ENCODE results near the gene SAV1. TPM values are rescaled to one million over a fixed set of nuclear protein-coding genes. Genes with fewer than 3 reads are reported as not detected.
A peak's percentile ranks its signal among the peaks of the same experiment; 100 is the strongest.

The SAV1 gene
- total RNA-seq, 1 experiment from 2014 or later = 66.2 TPM

- no TSS peak for BruUV-seq (replicated peaks)
- Histone ChIP-seq H3K9me2 (replicated peaks; ENCODE audit: low read length) (no peaks in the 10 kb centered on the region), H3K9ac (ENCODE audit: low read length) (no peak overlapping the region; the same call in 1 of the 2 replicates), H3F3A (ENCODE audit: low read length, unreplicated experiment) (no peaks in the 10 kb centered on the region), H2AFZ (ENCODE audit: low read length) (no peak overlapping the region), H3K9me3 (ENCODE audit: low read length) (no peaks in the 10 kb centered on the region), H3K4me2 (ENCODE audit: low read length) (peak overlapping the region; percentile 36), H3K36me3 (ENCODE audit: low read depth, low read length) (peaks cover 5% of the 10 kb centered on the region; the same call in 1 of the 2 replicates), H3K27me3 (ENCODE audit: low read length) (no peaks in the 10 kb centered on the region), H4K20me1 (ENCODE audit: low read length) (peaks cover 6% of the 10 kb centered on the region; the same call in 1 of the 2 replicates), H3K27ac (ENCODE audit: low read length) (peak overlapping the region; percentile 51), H3K4me1 (ENCODE audit: insufficient read depth, low read length) (peaks cover 36% of the 10 kb centered on the region), H3K79me2 (ENCODE audit: low read length) (peaks cover 58% of the 10 kb centered on the region), H3K4me3 (ENCODE audit: low read length) (no peak overlapping the region)
- POLR2A ChIA-PET (ENCODE audit: unreplicated experiment) = interaction anchor here (0.5 kb wide), 1 partner anchor 82 kb away, joined by 3 read pairs; no protein-coding TSS in a partner anchor
- CTCF ChIA-PET = interaction anchor here (1.0 kb wide), 1 partner anchor 46 kb away, joined by 4 read pairs; no protein-coding TSS in a partner anchor
- DNase-seq (no peak), ATAC-seq (no peak)
- intact Hi-C loops (cut with micrococcal nuclease) = loop anchor here (2.0 kb wide), 1 partner anchor 20 kb away; no protein-coding TSS in a partner anchor
- no peak for TF ChIP-seq EZH2 (IDR thresholded peaks at IDR 0.05; ENCODE audit: low read length, unreplicated experiment)
- no peak for TF ChIP-seq CTCF (conservative IDR thresholded peaks at IDR 0.05; ENCODE audit: low read depth, low read length)
- TF ChIP-seq EZH2phosphoT487 (IDR thresholded peaks at IDR 0.05; ENCODE audit: borderline replicate concordance, low read length) = no peak
Measured at GRCh38 chr14:50647282-50647681, 20.8 kb downstream of the SAV1 start.

- H3K9ac ChIP-seq (ENCODE audit: low read length) = no peak overlapping the region
- POLR2A ChIA-PET (ENCODE audit: unreplicated experiment) = no interaction called here
- DNase-seq = no peak
- H3K4me2 ChIP-seq (ENCODE audit: low read length) = no peak overlapping the region
- H2AFZ ChIP-seq (ENCODE audit: low read length) = no peak overlapping the region
- H3K4me1 ChIP-seq (ENCODE audit: insufficient read depth, low read length) = no peaks in the 10 kb centered on the region
- H3K27ac ChIP-seq (ENCODE audit: low read length) = no peak overlapping the region
- no peaks in the 10 kb centered on the region for H3F3A ChIP-seq (ENCODE audit: low read length, unreplicated experiment)
- no peaks in the 10 kb centered on the region for H3K27me3 ChIP-seq (ENCODE audit: low read length)
- H3K9me3 ChIP-seq (ENCODE audit: low read length) = no peaks in the 10 kb centered on the region
- BruUV-seq (replicated peaks) = no TSS peak
- intact Hi-C loops (cut with micrococcal nuclease) = no loop called here
- no peak for TF ChIP-seq EZH2phosphoT487 (IDR thresholded peaks at IDR 0.05; ENCODE audit: borderline replicate concordance, low read length)
- TF ChIP-seq CTCF (conservative IDR thresholded peaks at IDR 0.05; ENCODE audit: low read depth, low read length) = no peak
- TF ChIP-seq EZH2 (IDR thresholded peaks at IDR 0.05; ENCODE audit: low read length, unreplicated experiment) = no peak
- no peaks in the 10 kb centered on the region for H3K79me2 ChIP-seq (ENCODE audit: low read length)
- CTCF ChIA-PET = no interaction called here
- H3K9me2 ChIP-seq (replicated peaks; ENCODE audit: low read length) = no peaks in the 10 kb centered on the region
- peaks cover 9% of the 10 kb centered on the region; the same call in 1 of the 2 replicates for H3K36me3 ChIP-seq (ENCODE audit: low read depth, low read length)
- no peaks in the 10 kb centered on the region for H4K20me1 ChIP-seq (ENCODE audit: low read length)
- no peak for ATAC-seq
- no peak overlapping the region for H3K4me3 ChIP-seq (ENCODE audit: low read length)
Measured at GRCh38 chr14:50635141-50635540, 33.0 kb downstream of the SAV1 start.

GRCh38 chr14:50633954-50634353, 34.2 kb downstream of the SAV1 start:
- Histone ChIP-seq H3K9me2 (replicated peaks; ENCODE audit: low read length) (no peaks in the 10 kb centered on the region), H3K4me3 (ENCODE audit: low read length) (no peak overlapping the region), H3F3A (ENCODE audit: low read length, unreplicated experiment) (no peaks in the 10 kb centered on the region), H3K27ac (ENCODE audit: low read length) (no peak overlapping the region), H3K36me3 (ENCODE audit: low read depth, low read length) (peaks cover 9% of the 10 kb centered on the region; the same call in 1 of the 2 replicates), H3K4me1 (ENCODE audit: insufficient read depth, low read length) (no peaks in the 10 kb centered on the region), H3K27me3 (ENCODE audit: low read length) (no peaks in the 10 kb centered on the region), H2AFZ (ENCODE audit: low read length) (no peak overlapping the region), H3K79me2 (ENCODE audit: low read length) (no peaks in the 10 kb centered on the region), H4K20me1 (ENCODE audit: low read length) (no peaks in the 10 kb centered on the region), H3K9ac (ENCODE audit: low read length) (no peak overlapping the region), H3K4me2 (ENCODE audit: low read length) (no peak overlapping the region), H3K9me3 (ENCODE audit: low read length) (no peaks in the 10 kb centered on the region)
- BruUV-seq (replicated peaks) = no TSS peak
- DNase-seq (no peak), ATAC-seq (no peak)
- TF ChIP-seq EZH2phosphoT487 (IDR thresholded peaks at IDR 0.05; ENCODE audit: borderline replicate concordance, low read length) (no peak), EZH2 (IDR thresholded peaks at IDR 0.05; ENCODE audit: low read length, unreplicated experiment) (no peak), CTCF (conservative IDR thresholded peaks at IDR 0.05; ENCODE audit: low read depth, low read length) (no peak)
- ChIA-PET POLR2A (ENCODE audit: unreplicated experiment) (interaction anchor here (0.6 kb wide), 2 partner anchors 44 to 74 kb away, joined by 3 to 4 read pairs; partner anchors contain the start of gene ATL1), CTCF (interaction anchor here (1.0 kb wide), 1 partner anchor 80 kb away, joined by 3 read pairs; no protein-coding TSS in a partner anchor)
- intact Hi-C loops (cut with micrococcal nuclease) = no loop called here

Data from PC-3 (cell line).